ENCODE results near the gene OPRL1. TPM values are rescaled to one million over a fixed set of nuclear protein-coding genes. Genes with fewer than 3 reads are reported as not detected.

OPRL1 gene
- total RNA-seq, 4 donors from 2014 or later: 0.15 to 0.88 (median 0.28) TPM

- intact Hi-C loops (cut with DNase I; ENCODE audit: low total_unique reads): no loop called here
- TF ChIP-seq CTCF (IDR thresholded peaks at IDR 0.05): no peak
- no peak for TF ChIP-seq POLR2A (IDR thresholded peaks at IDR 0.05)
- DNase-seq (ENCODE audit: low spot score in 2 of 2): no peak
- WGBS, 2 donors: 57 to 70% methylated on average over 23 to 28 of the region's 33 CpGs
- no peak overlapping the region for H3K4me3 ChIP-seq (ENCODE audit: low read depth, poor library complexity, severe bottlenecking)
These were observed 26.7 kb upstream of the OPRL1 start for GRCh38 chr20:64052987-64053840.

DNA sequence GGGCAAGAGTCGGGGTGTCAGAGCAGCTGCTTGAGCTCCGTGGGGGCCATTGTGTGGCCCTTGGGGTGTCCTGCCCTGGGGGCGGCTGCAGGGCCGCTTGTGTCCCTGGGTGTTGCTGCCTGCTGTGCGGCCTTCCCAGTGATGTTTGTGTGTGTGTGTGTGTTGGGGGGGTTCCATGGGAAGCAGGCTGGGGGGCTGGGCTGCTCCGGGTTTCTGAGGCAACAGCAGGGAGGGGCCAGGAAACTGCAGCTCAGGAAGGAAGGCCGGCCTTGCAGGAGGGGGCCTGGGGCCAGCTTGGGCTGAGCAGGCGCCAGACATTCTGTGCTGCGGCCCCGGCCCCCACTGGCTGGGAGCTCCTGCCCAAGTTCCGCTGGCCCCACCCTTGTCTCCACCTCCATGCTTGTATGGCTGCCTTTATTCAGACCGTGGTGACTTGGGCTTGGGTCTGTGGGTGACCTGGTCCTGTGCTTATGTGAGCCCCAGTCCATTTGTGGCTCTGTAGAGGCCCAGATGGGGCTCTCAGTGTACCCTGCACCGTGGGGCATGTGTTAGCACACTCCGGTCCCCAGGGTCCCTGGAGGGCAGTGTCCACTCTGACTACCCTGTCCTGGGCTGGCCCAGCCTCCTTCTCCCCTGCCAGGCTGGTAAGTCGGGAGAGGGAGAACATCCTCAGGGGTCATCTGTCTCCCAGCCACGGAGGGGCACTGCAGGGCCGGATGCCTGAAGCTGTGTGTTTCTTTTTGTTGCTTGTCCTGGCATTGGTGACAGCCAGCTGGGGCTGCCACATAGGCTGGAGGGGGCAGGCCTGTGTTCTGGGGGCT lies 25.8 kb upstream of the OPRL1 start:
- no peak overlapping the region for H3K4me3 ChIP-seq (ENCODE audit: low read depth, poor library complexity, severe bottlenecking)
- no peak for DNase-seq (ENCODE audit: low spot score in 2 of 2)
- TF ChIP-seq CTCF (IDR thresholded peaks at IDR 0.05) (no peak), POLR2A (IDR thresholded peaks at IDR 0.05) (no peak)
- intact Hi-C loops (cut with DNase I; ENCODE audit: low total_unique reads): no loop called here
- WGBS, 2 donors: 27 to 30% methylated on average over 15 to 16 of the region's 17 CpGs

GRCh38 chr20:64055396-64055892 lies 24.4 kb upstream of the OPRL1 start:
- intact Hi-C loops (cut with DNase I; ENCODE audit: low total_unique reads): no loop called here
- 56 to 65% methylated on average over 9 of the region's 9 CpGs for WGBS, 2 donors
- H3K4me3 ChIP-seq (ENCODE audit: low read depth, poor library complexity, severe bottlenecking): no peak overlapping the region
- no peak for TF ChIP-seq CTCF (IDR thresholded peaks at IDR 0.05)
- no peak for TF ChIP-seq POLR2A (IDR thresholded peaks at IDR 0.05)
- no peak for DNase-seq (ENCODE audit: low spot score in 2 of 2)

DNA sequence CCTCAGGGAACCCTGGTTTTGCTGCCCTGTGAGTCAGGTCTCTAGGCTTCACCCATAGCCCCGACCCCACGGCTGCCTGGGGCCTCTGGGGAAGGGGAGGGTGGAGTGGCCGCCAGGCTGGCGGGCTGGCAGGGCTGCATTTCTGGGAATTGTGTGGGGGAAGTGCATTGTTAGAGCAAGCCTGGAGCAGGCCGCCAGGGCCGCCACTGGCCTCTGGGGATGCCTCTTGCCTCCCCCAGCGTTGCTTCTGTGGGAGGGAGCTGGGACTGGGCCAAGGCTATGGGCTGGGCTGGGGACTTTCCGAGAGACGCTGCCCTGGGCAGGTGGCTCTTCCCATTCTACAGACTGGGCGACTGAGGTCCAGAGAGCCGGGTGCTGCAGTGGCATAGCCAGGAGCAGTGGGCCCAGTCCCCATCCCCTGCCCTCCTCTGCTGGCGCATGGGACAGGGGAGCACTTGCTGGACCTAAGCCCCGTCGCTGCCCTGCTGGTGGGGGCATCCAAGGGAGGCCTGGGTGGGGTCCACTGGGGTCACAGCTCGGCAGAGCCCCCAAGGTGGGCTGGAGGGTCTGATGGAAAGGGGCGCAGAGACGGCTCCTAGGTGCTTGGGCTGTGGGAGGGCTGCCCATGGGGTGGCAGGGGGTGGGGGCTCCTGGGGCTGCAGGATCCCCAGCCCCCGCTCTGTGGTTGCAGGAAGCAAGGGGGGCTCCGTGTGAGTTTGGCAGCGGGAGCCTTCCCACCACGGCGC lies 23.8 kb upstream of the OPRL1 start:
- H3K4me3 ChIP-seq (ENCODE audit: low read depth, poor library complexity, severe bottlenecking): no peak overlapping the region
- 44% methylated on average over 16 to 18 of the region's 22 CpGs for WGBS, 2 donors
- intact Hi-C loops (cut with DNase I; ENCODE audit: low total_unique reads): no loop called here
- TF ChIP-seq POLR2A (IDR thresholded peaks at IDR 0.05) (no peak), CTCF (IDR thresholded peaks at IDR 0.05) (no peak)
- DNase-seq (ENCODE audit: low spot score in 2 of 2): no peak

DNA sequence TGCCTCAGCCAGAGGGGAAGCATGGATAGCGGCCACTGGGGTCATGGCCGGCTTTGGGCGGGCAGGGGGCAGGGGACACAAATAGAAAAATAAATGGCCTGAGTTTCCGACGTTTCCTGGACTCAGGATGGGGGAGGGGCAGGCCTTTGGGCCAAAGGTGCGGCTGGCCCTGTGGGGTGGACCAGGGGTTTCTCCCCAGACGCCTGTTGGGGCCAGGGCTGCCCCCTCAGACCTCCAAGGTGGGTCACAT lies 23.3 kb upstream of the OPRL1 start:
- no peak for DNase-seq (ENCODE audit: low spot score in 2 of 2)
- intact Hi-C loops (cut with DNase I; ENCODE audit: low total_unique reads): no loop called here
- TF ChIP-seq CTCF (IDR thresholded peaks at IDR 0.05): no peak
- TF ChIP-seq POLR2A (IDR thresholded peaks at IDR 0.05): no peak
- H3K4me3 ChIP-seq (ENCODE audit: low read depth, poor library complexity, severe bottlenecking): no peak overlapping the region
- WGBS, 2 donors: 64 to 75% methylated on average over 5 to 7 of the region's 7 CpGs

All from lower leg skin (tissue), 4 donors.